Gastrocnemius medialis (tissue), 4 donors: ENCODE results near the gene LRRC23.

Source experiments
- CTCF ChIP-seq, 5 experiments: fragments of 450-650 bp in 3 of 5; fragments of 200-600 bp in 2 of 5; sonication (generic) in 2 of 5; IDR thresholded peaks in 4 of 5; conservative IDR thresholded peaks in 1 of 5; 1 replicate in 4 of 5; 2 replicates in 1 of 5; pipeline ENCODE4 v1.5.1; 2016 to 2019; ENCODE audit warnings: antibody characterized with exemption in 5 of 5, mild to moderate bottlenecking in 3 of 5, moderate library complexity in 3 of 5
- POLR2A ChIP-seq, 2 donors: fragments of 450-650 bp; IDR thresholded peaks; one replicate each; pipeline ENCODE4 v1.6.1; 2017; ENCODE audit warnings: antibody characterized with exemption in 2 of 2, mild to moderate bottlenecking in 2 of 2, moderate library complexity in 2 of 2

- no peak for TF ChIP-seq POLR2A (IDR thresholded peaks at IDR 0.05)
- peak in 3 of 5 experiments; percentile 22 to 37 (median 30) for TF ChIP-seq CTCF (IDR thresholded peaks at IDR 0.05 in 4 of 5, conservative IDR thresholded peaks at IDR 0.05 in 1 of 5)
Measured at GRCh38 chr12:6961695-6962284, 57.2 kb downstream of the LRRC23 start.
